GM12892 (cell line): ENCODE measurements around the gene TIGAR.

Experiments
- POLR2A ChIP-seq: IDR thresholded peaks from 2 replicates; pipeline ENCODE4 v1.6.1; 2011; ENCODE audit warnings: low read depth, low read length, control low read depth
- POLR2AphosphoS5 ChIP-seq: IDR thresholded peaks from 2 replicates; pipeline ENCODE4 v1.6.1; 2011; ENCODE audit warnings: low read depth, low read length, control low read depth
- TAF1 ChIP-seq: IDR thresholded peaks from 2 replicates; pipeline ENCODE4 v1.6.1; 2011; ENCODE audit warnings: low read depth, mild to moderate bottlenecking, control low read depth, low read length, borderline replicate concordance

- TF ChIP-seq POLR2AphosphoS5, result no peak
- no peak for TF ChIP-seq POLR2A
- TF ChIP-seq TAF1, result no peak
Observed at GRCh38 chr12:4402996-4403395, 82.0 kb downstream of the TIGAR start.
